Myocyte (in vitro differentiated cells): ENCODE data around the gene ERN1. TPM values are rescaled to one million over a fixed set of nuclear protein-coding genes. Genes with fewer than 3 reads are reported as not detected.
"Not testable (repeated sequence)": the region's sequence is repeated elsewhere in the genome, so short reads cannot be mapped to it uniquely, and the experiment has no call there.

ENCODE experiments used
- DNase-seq: peaks from one replicate; pipeline ENCODE4 v3.0.0-alpha.2; 2012; ENCODE audit warnings: low read depth
- polyA plus RNA-seq: library from polyadenylated mRNA; unstranded; fragments of >200 nt; gene quantifications from one replicate; pipeline ENCODE4 v1.2.1, GENCODE V29; 2012; ENCODE audit warnings: missing spikeins
- total RNA-seq: library from RNA; depleted of rRNA; stranded (reverse); fragments of >200 nt; gene quantifications from 2 replicates; pipeline ENCODE4 v1.2.3, GENCODE V29; 2014

The ERN1 gene
- 4.0 and 5.6 TPM in 2 replicates for total RNA-seq
- 7.3 TPM for polyA plus RNA-seq

- DNase-seq, result peak; percentile 93
Measured at GRCh38 chr17:64129765-64130558, at the start of gene ERN1. TSS of gene ERN1 (minus strand) at chr17:64130144. CDS start at chr17:64130029, 115 bp downstream.

GRCh38 chr17:64179024-64179423, 49.1 kb upstream of the ERN1 start:
- DNase-seq, result not testable (repeated sequence)

GRCh38 chr17:64178011-64178825, 48.3 kb upstream of the ERN1 start:
- DNase-seq, result peak; percentile 98

GRCh38 chr17:64177311-64178010, 47.5 kb upstream of the ERN1 start:
- DNase-seq, result peak; percentile 81

- peak; percentile 59 for DNase-seq
Measured at GRCh38 chr17:64176556-64176955, 46.6 kb upstream of the ERN1 start.

GRCh38 chr17:64174686-64175456, 44.9 kb upstream of the ERN1 start:
- DNase-seq, result peak; percentile 96

- no peak for DNase-seq
Measured at GRCh38 chr17:64173646-64174045, 43.7 kb upstream of the ERN1 start.

GRCh38 chr17:64172510-64172909, 42.6 kb upstream of the ERN1 start:
- DNase-seq, result no peak

GRCh38 chr17:64171041-64171440, 41.1 kb upstream of the ERN1 start:
- DNase-seq, result no peak

GRCh38 chr17:64170286-64170685, 40.3 kb upstream of the ERN1 start:
- no peak for DNase-seq

- DNase-seq, result not testable (repeated sequence)
Measured at GRCh38 chr17:64167666-64168065, 37.7 kb upstream of the ERN1 start.

GRCh38 chr17:64166876-64167275, 36.9 kb upstream of the ERN1 start:
- DNase-seq, result no peak

- no peak for DNase-seq
Measured at GRCh38 chr17:64165347-64165746, 35.4 kb upstream of the ERN1 start.

- peak; percentile 51 for DNase-seq
Measured at GRCh38 chr17:64164596-64165285, 34.8 kb upstream of the ERN1 start.

- DNase-seq, result no peak
Measured at GRCh38 chr17:64163468-64163867, 33.5 kb upstream of the ERN1 start.

- DNase-seq, result no peak
Measured at GRCh38 chr17:64162554-64162953, 32.6 kb upstream of the ERN1 start.

- no peak for DNase-seq
Measured at GRCh38 chr17:64161380-64162176, 31.6 kb upstream of the ERN1 start.

GRCh38 chr17:64160378-64160777, 30.4 kb upstream of the ERN1 start:
- no peak for DNase-seq

- no peak for DNase-seq
Measured at GRCh38 chr17:64158831-64159590, 29.1 kb upstream of the ERN1 start.
